Measurements from ENCODE around the gene CLPX. TPM values are rescaled to one million over a fixed set of nuclear protein-coding genes. Genes with fewer than 3 reads are reported as not detected.

CLPX gene
- total and polyA plus RNA-seq, 9 of the 15 experiments (the other 6 are each of a cell fraction or from before 2014, with no cell fraction given): 11.2 to 83.3 (median 51.3) TPM

- TF ChIP-seq, protein P1, sequence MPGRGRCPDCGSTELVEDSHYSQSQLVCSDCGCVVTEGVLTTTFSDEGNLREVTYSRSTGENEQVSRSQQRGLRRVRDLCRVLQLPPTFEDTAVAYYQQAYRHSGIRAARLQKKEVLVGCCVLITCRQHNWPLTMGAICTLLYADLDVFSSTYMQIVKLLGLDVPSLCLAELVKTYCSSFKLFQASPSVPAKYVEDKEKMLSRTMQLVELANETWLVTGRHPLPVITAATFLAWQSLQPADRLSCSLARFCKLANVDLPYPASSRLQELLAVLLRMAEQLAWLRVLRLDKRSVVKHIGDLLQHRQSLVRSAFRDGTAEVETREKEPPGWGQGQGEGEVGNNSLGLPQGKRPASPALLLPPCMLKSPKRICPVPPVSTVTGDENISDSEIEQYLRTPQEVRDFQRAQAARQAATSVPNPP (IDR thresholded peaks at IDR 0.05; ENCODE audit: borderline replicate concordance, insufficient read depth, insufficient read length): no peak
- TF ChIP-seq ZNF318 (IDR thresholded peaks at IDR 0.05; ENCODE audit: borderline replicate concordance in 1 of 2, low read depth in 1 of 2): no peak
- TF ChIP-seq ZNF785 (CRISPR knock-in tag; IDR thresholded peaks at IDR 0.05): no peak
- TF ChIP-seq HOMEZ (CRISPR knock-in tag; IDR thresholded peaks at IDR 0.05): no peak
- no peak for TF ChIP-seq FOS (IDR thresholded peaks at IDR 0.05; ENCODE audit: extremely low read depth, insufficient read length)
These were observed 2.6 kb downstream of the CLPX start (continued) for GRCh38 chr15:65182538-65182937.

All from K562 (cell line).